Panc1 (cell line): ENCODE results near the gene IRF9. TPM values are rescaled to one million over a fixed set of nuclear protein-coding genes. Genes with fewer than 3 reads are reported as not detected.
"Not testable (repeated sequence)": the region's sequence is repeated elsewhere in the genome, so short reads cannot be mapped to it uniquely, and the experiment has no call there.

Source experiments
- ATAC-seq: fragments of 200-7000 bp; cut with Tn5 transposase; 2 replicates; pipeline ENCODE4 v1.9.1; 2020; ENCODE audit warnings: mild to moderate bottlenecking, moderate library complexity
- BruUV-seq: library from RNA; stranded (reverse); fragments of 400-500 nt; replicated peaks from 2 replicates; lab custom pipeline; 2021; lab: Mats Ljungman, UMichigan
- CTCF ChIA-PET: fragments of 300-600 bp; sonication (Branson Sonifier 250); formaldehyde crosslinking; loops from one replicate; lab custom pipeline; 2022; ENCODE audit warnings: antibody characterized with exemption; lab: Charles Lee
- POLR2A ChIA-PET: fragments of 300-600 bp; sonication (Branson Sonifier 250); formaldehyde crosslinking; loops from one replicate; lab custom pipeline; 2022; ENCODE audit warnings: antibody characterized with exemption; lab: Charles Lee
- DNase-seq: peaks from one replicate; pipeline ENCODE4 v3.0.0-alpha.2; 2010; ENCODE audit warnings: low read depth, low spot score
- H3K27ac ChIP-seq: 2 replicates; pipeline ENCODE4 v1.5.1; 2011; ENCODE audit warnings: mild to moderate bottlenecking, low read length, inconsistent platforms
- H3K27me3 ChIP-seq: fragments of 200-500 bp; sonication (Bioruptor generic); 2 replicates; pipeline ENCODE4 v1.6.0; 2014; ENCODE audit warnings: low read length, inconsistent platforms; ENCODE audit not compliant: control insufficient read depth, insufficient read depth
- H3K36me3 ChIP-seq: fragments of 200-500 bp; sonication (Bioruptor generic); 2 replicates; pipeline ENCODE4 v1.5.1; 2014; ENCODE audit warnings: inconsistent platforms, mild to moderate bottlenecking, low read length, moderate library complexity; ENCODE audit not compliant: control insufficient read depth, insufficient read depth
- H3K4me1 ChIP-seq: 2 replicates; pipeline ENCODE4 v1.5.1; 2011; ENCODE audit warnings: inconsistent platforms, mild to moderate bottlenecking, low read length, moderate library complexity; ENCODE audit not compliant: control insufficient read depth, insufficient read depth
- H3K4me3 ChIP-seq, 2 experiments: 2 replicates each; pipeline ENCODE4 v1.5.1; 2011 to 2012; ENCODE audit warnings: low read depth in 2 of 2, low read length in 2 of 2, mild to moderate bottlenecking in 2 of 2, inconsistent platforms in 1 of 2, moderate library complexity in 1 of 2
- H3K9me3 ChIP-seq: fragments of 200-500 bp; sonication (Bioruptor generic); 2 replicates; pipeline ENCODE4 v1.5.1; 2014; ENCODE audit warnings: low read depth, mild to moderate bottlenecking, inconsistent platforms, low read length, moderate library complexity; ENCODE audit not compliant: control insufficient read depth, insufficient read depth
- CTCF ChIP-seq: fragments of 450-650 bp; IDR thresholded peaks from 2 replicates; pipeline ENCODE4 v1.5.1; 2017; ENCODE audit warnings: mild to moderate bottlenecking
- POLR2AphosphoS5 ChIP-seq: IDR thresholded peaks from 2 replicates; pipeline ENCODE4 v1.6.1; 2012; ENCODE audit warnings: mild to moderate bottlenecking, low read depth, low read length, moderate library complexity
- REST ChIP-seq, 2 experiments: IDR thresholded peaks; 2 replicates each; pipeline ENCODE4 v1.6.1; 2011 to 2012; ENCODE audit warnings: low read depth in 2 of 2, control low read depth in 1 of 2, low read length in 1 of 2, mild to moderate bottlenecking in 1 of 2, moderate library complexity in 1 of 2; ENCODE audit not compliant: insufficient read depth in 1 of 2
- SIN3A ChIP-seq: IDR thresholded peaks from 2 replicates; pipeline ENCODE4 v1.6.1; 2012; ENCODE audit warnings: low read depth, mild to moderate bottlenecking, low read length, moderate library complexity, borderline replicate concordance; ENCODE audit not compliant: insufficient read depth
- TCF7L2 ChIP-seq: IDR thresholded peaks from 2 replicates; pipeline ENCODE4 v1.6.1; 2011; ENCODE audit warnings: mild to moderate bottlenecking, low read depth, low read length, inconsistent platforms
- in situ Hi-C: cut with HindIII; loops from 2 replicates; pipeline ENCODE4 v1.10.0; 2016; ENCODE audit warnings: low sequenced_read_pairs, low pct_unique_long_range_greater_than_20kb
- intact Hi-C: fragments of 100-400 bp; cut with micrococcal nuclease; formaldehyde crosslinking; loops from one replicate; pipeline ENCODE4 v1.10.0; 2022; ENCODE audit not compliant: unreplicated experiment
- total RNA-seq: library from RNA; stranded (reverse); gene quantifications from one replicate; pipeline ENCODE4 v1.2.1, GENCODE V29; 2021; ENCODE audit not compliant: unreplicated experiment

IRF9 gene
- total RNA-seq, 1 experiment from 2014 or later = 24.5 TPM

- Histone ChIP-seq H3K4me1 (peaks cover 2% of the 10 kb centered on the region), H3K9me3 (no peaks in the 10 kb centered on the region), H3K4me3 (peak overlapping the region; percentile 68 to 73; a peak in 3 of 4 replicates), H3K36me3 (peaks cover 4% of the 10 kb centered on the region), H3K27ac (peak overlapping the region; percentile 92; the same call in 1 of the 2 replicates), H3K27me3 (no peaks in the 10 kb centered on the region)
- no peak for ATAC-seq
- intact Hi-C loops = no loop called here
- no TSS peak for BruUV-seq
- CTCF ChIA-PET = no interaction called here
- TF ChIP-seq REST (IDR thresholded peaks at IDR 0.05; ENCODE audit: insufficient read depth in 1 of 2, low read depth in 2 of 2, low read length in 1 of 2) = no peak
- DNase-seq = no peak
- POLR2A ChIA-PET = no interaction called here
- in situ Hi-C loops = no loop called here
These were observed 36.0 kb downstream of the IRF9 start for GRCh38 chr14:24197056-24197450.

GRCh38 chr14:24198814-24199524 lies 37.9 kb downstream of the IRF9 start:
- Histone ChIP-seq H3K36me3 (peaks cover 4% of the 10 kb centered on the region), H3K27ac (no peak overlapping the region), H3K27me3 (no peaks in the 10 kb centered on the region), H3K9me3 (no peaks in the 10 kb centered on the region), H3K4me3 (no peak overlapping the region), H3K4me1 (peaks cover 2% of the 10 kb centered on the region)
- DNase-seq (no peak), ATAC-seq (no peak)
- intact Hi-C loops = no loop called here
- TF ChIP-seq POLR2AphosphoS5 (no peak), SIN3A (no peak), TCF7L2 (no peak), REST (IDR thresholded peaks at IDR 0.05; ENCODE audit: insufficient read depth in 1 of 2, low read depth in 2 of 2, low read length in 1 of 2) (no peak), CTCF (no peak)
- TSS peak; percentile 38 for BruUV-seq
- in situ Hi-C loops = no loop called here
- POLR2A ChIA-PET = no interaction called here
- CTCF ChIA-PET = interaction anchor here (0.7 kb wide), 1 partner anchor 88 kb away, joined by 10 read pairs; no protein-coding TSS in a partner anchor

GRCh38 chr14:24202538-24202937 lies 41.5 kb downstream of the IRF9 start:
- BruUV-seq, H3K9me3 ChIP-seq, H3K27me3 ChIP-seq, H3K4me1 ChIP-seq, CTCF ChIA-PET, DNase-seq, H3K36me3 ChIP-seq, intact Hi-C loops, H3K4me3 ChIP-seq, H3K27ac ChIP-seq, POLR2A ChIA-PET, in situ Hi-C loops, ATAC-seq: not testable (repeated sequence)

- BruUV-seq, CTCF ChIA-PET, H3K4me1 ChIP-seq: not testable (repeated sequence)
These were observed 42.3 kb downstream of the IRF9 start for GRCh38 chr14:24203249-24203886.

More at GRCh38 chr14:24203249-24203886, 42.3 kb downstream of the IRF9 start:
- H3K4me3 ChIP-seq, H3K36me3 ChIP-seq, DNase-seq, H3K9me3 ChIP-seq, ATAC-seq, H3K27me3 ChIP-seq, in situ Hi-C loops, POLR2A ChIA-PET, H3K27ac ChIP-seq, intact Hi-C loops: not testable (repeated sequence)
